RWPE1 (cell line): ENCODE results near the gene KRTAP20-4.

ENCODE experiments used
- CTCF ChIA-PET: fragments of 350-600 bp; sonication (Branson Sonifier 250); formaldehyde crosslinking; extraction: SDS; loops from one replicate; lab custom pipeline; 2021; lab: Yijun Ruan, JAX
- POLR2A ChIA-PET: fragments of 400-600 bp; formaldehyde crosslinking; extraction: SDS; loops from one replicate; lab custom pipeline; 2020; ENCODE audit warnings: antibody characterized with exemption; ENCODE audit not compliant: low non-redundant PET; lab: Yijun Ruan, JAX
- DNase-seq: peaks from one replicate; pipeline ENCODE4 v3.0.0; 2012; ENCODE audit warnings: low spot score
- H3K27ac ChIP-seq: fragments of 450-650 bp; 2 replicates; pipeline ENCODE4 v1.5.1; 2017
- TF ChIP-seq, protein P1 (sequence below): fragments of 450-650 bp; conservative IDR thresholded peaks from 2 replicates; pipeline ENCODE4 v1.5.1; 2017; ENCODE audit warnings: low read depth, mild to moderate bottlenecking

KRTAP20-4 gene

DNA sequence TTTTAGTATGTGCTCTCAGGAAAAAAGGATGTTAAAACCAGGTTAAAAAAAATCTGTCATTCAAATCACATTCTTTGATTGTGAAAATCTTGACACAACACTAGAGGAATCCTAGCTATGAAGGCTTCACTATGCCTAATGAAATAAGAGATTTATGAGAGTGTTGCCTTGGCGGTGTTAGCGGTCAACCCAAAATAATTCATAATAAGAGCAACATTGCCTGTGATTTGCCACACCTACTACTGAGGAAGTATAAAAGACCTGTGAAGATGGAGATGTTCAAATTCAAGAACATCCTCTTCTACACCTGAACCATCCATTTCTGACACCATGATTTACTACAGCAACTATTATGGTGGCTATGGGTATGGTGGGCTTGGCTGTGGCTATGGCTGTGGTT lies 4.3 kb upstream of the KRTAP20-4 start, which contains the start of gene KRTAP20-1:
Gene KRTAP20-1 (plus strand): TSS at position 301 of the 400 bp plus-strand sequence. CDS start 30 bp downstream, at position 331.
- no peak for DNase-seq
- TF ChIP-seq, protein P1, sequence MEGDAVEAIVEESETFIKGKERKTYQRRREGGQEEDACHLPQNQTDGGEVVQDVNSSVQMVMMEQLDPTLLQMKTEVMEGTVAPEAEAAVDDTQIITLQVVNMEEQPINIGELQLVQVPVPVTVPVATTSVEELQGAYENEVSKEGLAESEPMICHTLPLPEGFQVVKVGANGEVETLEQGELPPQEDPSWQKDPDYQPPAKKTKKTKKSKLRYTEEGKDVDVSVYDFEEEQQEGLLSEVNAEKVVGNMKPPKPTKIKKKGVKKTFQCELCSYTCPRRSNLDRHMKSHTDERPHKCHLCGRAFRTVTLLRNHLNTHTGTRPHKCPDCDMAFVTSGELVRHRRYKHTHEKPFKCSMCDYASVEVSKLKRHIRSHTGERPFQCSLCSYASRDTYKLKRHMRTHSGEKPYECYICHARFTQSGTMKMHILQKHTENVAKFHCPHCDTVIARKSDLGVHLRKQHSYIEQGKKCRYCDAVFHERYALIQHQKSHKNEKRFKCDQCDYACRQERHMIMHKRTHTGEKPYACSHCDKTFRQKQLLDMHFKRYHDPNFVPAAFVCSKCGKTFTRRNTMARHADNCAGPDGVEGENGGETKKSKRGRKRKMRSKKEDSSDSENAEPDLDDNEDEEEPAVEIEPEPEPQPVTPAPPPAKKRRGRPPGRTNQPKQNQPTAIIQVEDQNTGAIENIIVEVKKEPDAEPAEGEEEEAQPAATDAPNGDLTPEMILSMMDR, result no peak
- CTCF ChIA-PET, result no interaction called here
- H3K27ac ChIP-seq, result no peak within 1 kb of the TSS
- POLR2A ChIA-PET, result no interaction called here

DNA sequence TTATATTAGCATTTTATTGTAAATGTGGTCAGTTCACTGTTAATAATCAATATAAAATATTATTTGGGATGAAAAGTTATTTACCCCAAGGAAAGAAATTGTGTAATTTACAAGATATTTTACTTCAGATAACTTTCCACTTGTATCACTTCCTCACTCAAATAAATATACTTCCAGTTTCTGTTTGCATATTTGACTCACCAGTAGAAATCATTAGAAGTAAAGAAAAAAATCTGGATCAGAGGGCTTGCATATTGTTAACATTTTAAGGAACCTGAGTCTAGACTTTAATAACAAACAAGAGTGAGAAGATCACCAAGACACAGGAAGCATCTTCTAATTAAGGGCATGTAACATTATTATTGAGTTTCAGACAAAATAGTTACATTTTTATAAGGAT lies 347 bp upstream of the KRTAP20-4 start:
- POLR2A ChIA-PET, result no interaction called here
- H3K27ac ChIP-seq, result no peak overlapping the region
- DNase-seq, result no peak
- TF ChIP-seq, protein P1, result no peak
- CTCF ChIA-PET, result no interaction called here

DNA sequence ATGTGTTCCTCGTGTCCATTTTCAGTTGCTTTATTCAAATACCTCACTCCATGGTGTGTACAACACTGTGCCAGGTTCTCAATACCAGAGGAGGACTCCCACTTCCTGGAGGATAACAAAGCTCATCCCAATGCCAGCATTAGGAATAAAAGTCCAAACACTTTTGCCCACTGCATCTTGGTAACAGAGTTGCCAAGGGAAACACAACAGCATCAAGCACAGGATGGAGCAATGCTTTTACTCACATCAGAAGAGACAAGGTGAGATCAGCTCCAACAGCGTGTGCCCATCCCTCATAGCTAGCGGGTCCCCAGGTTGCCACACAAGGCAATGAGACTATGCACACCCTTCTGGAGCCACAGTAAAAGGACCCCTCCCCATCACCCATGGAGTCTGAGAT lies 2.9 kb downstream of the KRTAP20-4 start:
- DNase-seq, result no peak
- ChIA-PET POLR2A (no interaction called here), CTCF (no interaction called here)
- TF ChIP-seq, protein P1, result no peak
- no peak overlapping the region for H3K27ac ChIP-seq

DNA sequence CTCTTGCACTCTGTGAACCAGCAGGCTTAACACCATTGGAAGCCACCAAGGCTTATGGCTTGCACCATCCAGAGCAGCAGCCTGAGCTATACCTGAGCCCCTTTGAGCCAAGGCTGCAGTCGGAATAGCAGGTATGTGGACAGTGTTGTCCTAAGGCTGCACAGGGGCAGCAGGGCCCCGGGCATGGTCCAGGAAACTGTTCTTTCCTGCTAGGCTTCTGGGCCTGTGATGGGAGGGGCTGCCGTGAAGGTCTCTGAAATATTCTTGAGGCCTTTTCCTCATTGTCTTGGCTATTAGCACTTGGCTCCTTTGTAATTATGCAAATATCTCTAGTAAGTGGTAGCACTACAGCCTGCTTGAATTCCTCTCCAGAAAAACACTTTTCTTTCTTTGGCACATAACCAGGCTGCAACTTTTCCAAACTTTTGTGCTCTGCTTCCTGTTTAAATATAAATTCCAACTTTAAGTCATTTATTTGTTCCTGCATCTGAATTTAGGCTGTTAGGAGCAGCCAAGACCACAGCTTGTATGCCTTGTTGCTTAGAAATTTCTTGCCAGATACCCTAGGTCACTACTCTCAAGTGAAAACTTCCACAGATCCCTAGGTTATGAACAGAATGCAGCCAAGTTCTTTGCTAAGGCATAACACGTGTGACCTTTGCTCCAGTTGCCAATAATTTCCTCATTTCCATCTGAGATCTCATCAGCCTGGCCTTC lies 5.2 kb downstream of the KRTAP20-4 start:
- TF ChIP-seq, protein P1, result no peak
- no peak overlapping the region for H3K27ac ChIP-seq
- CTCF ChIA-PET, result no interaction called here
- no peak for DNase-seq
- POLR2A ChIA-PET, result no interaction called here

DNA sequence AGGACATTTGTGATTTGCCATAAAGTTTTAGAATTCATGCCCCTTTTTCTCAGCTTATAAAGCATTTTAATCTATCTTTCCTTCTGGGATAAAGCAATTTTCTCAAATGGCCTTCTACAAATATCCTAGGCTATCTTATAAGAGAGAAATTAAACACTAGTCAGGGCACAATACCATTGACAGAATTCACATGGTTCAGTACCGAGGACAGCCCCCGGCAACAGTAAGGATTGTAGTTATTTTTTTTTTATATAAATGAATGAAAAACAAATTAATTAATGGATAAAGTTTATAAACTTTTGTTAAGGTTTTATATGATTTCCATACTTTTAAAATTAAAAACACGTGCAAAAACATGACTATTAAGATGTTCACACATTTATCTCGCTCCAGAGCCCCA lies 7.7 kb downstream of the KRTAP20-4 start:
- H3K27ac ChIP-seq, result no peak overlapping the region
- TF ChIP-seq, protein P1, result no peak
- ChIA-PET CTCF (interaction anchor here (0.6 kb wide), 1 partner anchor 412 kb away, joined by 3 read pairs; no protein-coding TSS in a partner anchor), POLR2A (no interaction called here)
- no peak for DNase-seq

DNA sequence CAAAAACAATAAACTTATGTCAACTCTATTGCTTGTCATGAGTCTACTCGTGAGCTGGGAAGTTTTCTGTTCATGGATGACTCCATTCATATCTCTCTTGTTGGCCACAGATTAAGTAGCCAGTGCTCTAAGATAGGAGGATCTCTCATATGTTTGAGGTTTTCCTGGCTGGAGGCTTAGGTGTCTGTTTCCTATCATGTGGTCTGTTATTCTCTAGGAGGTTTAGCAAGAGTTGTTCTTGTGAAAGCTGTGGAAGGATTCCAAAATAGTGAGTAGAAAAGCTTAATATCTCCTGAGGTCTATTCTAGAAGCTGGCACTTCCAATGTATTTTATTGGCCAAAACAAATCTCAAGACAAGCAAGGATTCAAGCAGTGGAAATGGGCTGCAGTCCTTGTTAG lies 8.8 kb downstream of the KRTAP20-4 start:
- TF ChIP-seq, protein P1, result no peak
- CTCF ChIA-PET, result interaction anchor here (0.7 kb wide), 1 partner anchor 370 kb away, joined by 3 read pairs; no protein-coding TSS in a partner anchor
- POLR2A ChIA-PET, result no interaction called here
- H3K27ac ChIP-seq, result no peak overlapping the region
- no peak for DNase-seq
